Kidney (tissue), 14 donors: Measurements from ENCODE around the gene ZNF132. TPM values are rescaled to one million over a fixed set of nuclear protein-coding genes. Genes with fewer than 3 reads are reported as not detected.

Experiments
- DNase-seq, 5 donors: peaks; one replicate each; pipeline ENCODE4 v3.0.0-alpha.2; 2013 to 2020
- FAIRE-seq: peaks from 2 replicates; lab custom pipeline; 2012; peaks lifted over from hg19 to GRCh38; lab: Jason Lieb, UNC
- H3K27ac ChIP-seq, 2 donors: one replicate each; pipeline ENCODE4 v1.7.0; 2013; ENCODE audit warnings: low read depth in 2 of 2, low read length in 2 of 2, inconsistent platforms in 1 of 2
- H3K27me3 ChIP-seq: one replicate; pipeline ENCODE4 v1.7.1; 2013; ENCODE audit warnings: low read length, inconsistent platforms; ENCODE audit not compliant: control insufficient read depth, insufficient read depth
- H3K36me3 ChIP-seq, 3 donors: one replicate each; pipeline versions ENCODE4 v1.7.0 to v1.7.1; 2013; ENCODE audit warnings: low read length in 3 of 3, control low read depth in 1 of 3, inconsistent platforms in 1 of 3; ENCODE audit not compliant: insufficient read depth in 3 of 3, control insufficient read depth in 2 of 3
- H3K4me1 ChIP-seq, 3 donors: one replicate each; pipeline versions ENCODE4 v1.7.0 to v1.7.1; 2013; ENCODE audit warnings: low read length in 3 of 3, inconsistent platforms in 1 of 3, low read depth in 1 of 3; ENCODE audit not compliant: control insufficient read depth in 2 of 3, insufficient read depth in 2 of 3
- H3K4me3 ChIP-seq, 3 donors: one replicate each; pipeline versions ENCODE4 v1.7.0 to v1.8.1; 2013; ENCODE audit warnings: low read length in 3 of 3, control low read depth in 1 of 3, inconsistent platforms in 1 of 3
- H3K9ac ChIP-seq, 3 donors: one replicate each; pipeline versions ENCODE4 v1.7.0 to v1.7.1; 2013; ENCODE audit warnings: low read length in 3 of 3, control low read depth in 1 of 3, inconsistent platforms in 1 of 3
- H3K9me3 ChIP-seq, 3 donors: one replicate each; pipeline versions ENCODE4 v1.7.0 to v1.7.1; 2013; ENCODE audit warnings: low read length in 3 of 3, control low read depth in 1 of 3, inconsistent platforms in 1 of 3; ENCODE audit not compliant: control insufficient read depth in 2 of 3, insufficient read depth in 1 of 3
- CTCF ChIP-seq: IDR thresholded peaks from 3 replicates; pipeline ENCODE4 v1.5.1; 2012; ENCODE audit warnings: mild to moderate bottlenecking, moderate library complexity, borderline replicate concordance; ENCODE audit not compliant: insufficient read depth; ENCODE audit errors: extremely low read depth
- intact Hi-C: fragments of 100-400 bp; cut with DNase I; formaldehyde crosslinking; loops from one replicate; pipeline ENCODE4 v1.11.1; 2022
- polyA plus RNA-seq: library from polyadenylated mRNA; stranded (reverse); fragments of 350-450 nt; fragmentation: Illumina TruSeq; extraction: RNeasy Lipid Tissue Mini Kit (QIAGEN cat#74804); gene quantifications from one replicate; pipeline ENCODE4 v1.2.3, GENCODE V29; 2014; ENCODE audit warnings: low read depth, low replicate concordance; ENCODE audit not compliant: insufficient read depth
- total RNA-seq: library from RNA; stranded (reverse); fragmentation: NEBNext Ultra II Directional; extraction: Animal tissue kit (Norgen Biotek cat#: 25700); gene quantifications from one replicate; pipeline ENCODE4 v1.2.1, GENCODE V29; 2021
- donor health status: control.
- donor health status: control.
- donor health status: control.
- donor health status: control.
- donor health status: control.
- donor health status: DM: yes; HTN: yes; CAD: no.
- donor health status: Normal renal cell carcinoma (clear cell type).

Gene ZNF132
- total and polyA plus RNA-seq, 2 donors from 2014 or later = 2.9 to 7.8 TPM

GRCh38 chr19:58417071-58417470 lies 22.9 kb downstream of the ZNF132 start:
- DNase-seq (no peak), FAIRE-seq (no peak)
- H3K4me1 ChIP-seq = no peaks in the 10 kb centered on the region
- H3K27me3 ChIP-seq = no peaks in the 10 kb centered on the region
- no peak overlapping the region for H3K9ac ChIP-seq
- H3K36me3 ChIP-seq = peaks cover 16 to 38% (median 22%) of the 10 kb centered on the region in 3 donors
- no peak overlapping the region for H3K27ac ChIP-seq
- intact Hi-C loops = no loop called here
- H3K4me3 ChIP-seq = no peak overlapping the region
- no peak for TF ChIP-seq CTCF
- peaks cover 2 to 14% (median 5%) of the 10 kb centered on the region in 3 donors for H3K9me3 ChIP-seq

GRCh38 chr19:58416604-58417003 lies 23.3 kb downstream of the ZNF132 start:
- DNase-seq (no peak), FAIRE-seq (no peak)
- Histone ChIP-seq H3K36me3 (peaks cover 16 to 38% (median 22%) of the 10 kb centered on the region in 3 donors), H3K4me1 (no peaks in the 10 kb centered on the region), H3K27me3 (no peaks in the 10 kb centered on the region), H3K27ac (no peak overlapping the region), H3K4me3 (no peak overlapping the region), H3K9me3 (peaks cover 2 to 14% (median 5%) of the 10 kb centered on the region in 3 donors), H3K9ac (no peak overlapping the region)
- no peak for TF ChIP-seq CTCF
- intact Hi-C loops = no loop called here

- DNase-seq = peak in 4 of 5 donors; percentile 39 to 74 (median 50)
- peaks cover 4 to 24% (median 12%) of the 10 kb centered on the region in 3 donors for H3K4me1 ChIP-seq
- H3K9me3 ChIP-seq = no peaks in the 10 kb centered on the region
- intact Hi-C loops = no loop called here
- peak overlapping the region; percentile 45 to 96 for H3K27ac ChIP-seq
- no peak for TF ChIP-seq CTCF
- H3K36me3 ChIP-seq = no peaks in the 10 kb centered on the region
- H3K27me3 ChIP-seq = no peaks in the 10 kb centered on the region
- no peak for FAIRE-seq
- peak overlapping the region; percentile 61 to 88 (median 66) for H3K9ac ChIP-seq
- H3K4me3 ChIP-seq = peak overlapping the region; percentile 59 to 88 (median 66)
Measured at GRCh38 chr19:58409010-58409790, 30.8 kb downstream of the ZNF132 start.
